Tibial nerve (tissue), 4 donors: ENCODE data around the gene NFAT5.

Experiments
- EP300 ChIP-seq, 2 donors: sonication (generic); formaldehyde crosslinking; IDR thresholded peaks; one replicate each; pipeline ENCODE4 v1.6.1; 2017; ENCODE audit warnings: antibody characterized with exemption in 2 of 2, mild to moderate bottlenecking in 1 of 2
- TF ChIP-seq, protein P1 (sequence below), 5 experiments: fragments of 200-600 bp in 3 of 5; fragments of 450-650 bp in 2 of 5; sonication (generic) in 3 of 5; IDR thresholded peaks; one replicate each; pipeline ENCODE4 v1.5.1; 2016 to 2019; ENCODE audit warnings: antibody characterized with exemption in 5 of 5, mild to moderate bottlenecking in 3 of 5, moderate library complexity in 2 of 5

DNA sequence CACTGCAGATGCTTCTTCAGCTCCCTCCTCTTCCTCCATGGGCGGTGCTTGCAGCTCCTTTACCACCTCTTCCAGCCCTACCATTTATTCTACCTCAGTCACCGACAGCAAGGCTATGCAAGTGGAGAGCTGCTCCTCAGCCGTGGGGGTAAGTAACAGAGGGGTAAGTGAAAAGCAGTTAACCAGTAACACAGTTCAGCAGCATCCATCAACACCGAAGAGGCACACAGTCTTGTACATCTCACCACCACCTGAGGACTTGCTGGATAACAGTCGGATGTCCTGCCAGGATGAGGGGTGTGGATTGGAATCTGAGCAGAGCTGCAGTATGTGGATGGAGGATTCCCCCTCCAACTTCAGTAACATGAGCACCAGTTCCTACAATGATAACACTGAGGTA is 81.3 kb downstream of the NFAT5 start:
- TF ChIP-seq EP300 (IDR thresholded peaks at IDR 0.05) = no peak
- TF ChIP-seq, protein P1, sequence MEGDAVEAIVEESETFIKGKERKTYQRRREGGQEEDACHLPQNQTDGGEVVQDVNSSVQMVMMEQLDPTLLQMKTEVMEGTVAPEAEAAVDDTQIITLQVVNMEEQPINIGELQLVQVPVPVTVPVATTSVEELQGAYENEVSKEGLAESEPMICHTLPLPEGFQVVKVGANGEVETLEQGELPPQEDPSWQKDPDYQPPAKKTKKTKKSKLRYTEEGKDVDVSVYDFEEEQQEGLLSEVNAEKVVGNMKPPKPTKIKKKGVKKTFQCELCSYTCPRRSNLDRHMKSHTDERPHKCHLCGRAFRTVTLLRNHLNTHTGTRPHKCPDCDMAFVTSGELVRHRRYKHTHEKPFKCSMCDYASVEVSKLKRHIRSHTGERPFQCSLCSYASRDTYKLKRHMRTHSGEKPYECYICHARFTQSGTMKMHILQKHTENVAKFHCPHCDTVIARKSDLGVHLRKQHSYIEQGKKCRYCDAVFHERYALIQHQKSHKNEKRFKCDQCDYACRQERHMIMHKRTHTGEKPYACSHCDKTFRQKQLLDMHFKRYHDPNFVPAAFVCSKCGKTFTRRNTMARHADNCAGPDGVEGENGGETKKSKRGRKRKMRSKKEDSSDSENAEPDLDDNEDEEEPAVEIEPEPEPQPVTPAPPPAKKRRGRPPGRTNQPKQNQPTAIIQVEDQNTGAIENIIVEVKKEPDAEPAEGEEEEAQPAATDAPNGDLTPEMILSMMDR (IDR thresholded peaks at IDR 0.05) = no peak
